GM19467 (cell line): ENCODE measurements around the gene MEAF6.

Source experiments
- ATAC-seq: cut with Tn5 transposase; IDR thresholded peaks from one replicate; pipeline ENCODE4 v1.9.1; 2021; ENCODE audit warnings: mild to moderate bottlenecking, moderate library complexity; ENCODE audit not compliant: unreplicated experiment

The MEAF6 gene

DNA sequence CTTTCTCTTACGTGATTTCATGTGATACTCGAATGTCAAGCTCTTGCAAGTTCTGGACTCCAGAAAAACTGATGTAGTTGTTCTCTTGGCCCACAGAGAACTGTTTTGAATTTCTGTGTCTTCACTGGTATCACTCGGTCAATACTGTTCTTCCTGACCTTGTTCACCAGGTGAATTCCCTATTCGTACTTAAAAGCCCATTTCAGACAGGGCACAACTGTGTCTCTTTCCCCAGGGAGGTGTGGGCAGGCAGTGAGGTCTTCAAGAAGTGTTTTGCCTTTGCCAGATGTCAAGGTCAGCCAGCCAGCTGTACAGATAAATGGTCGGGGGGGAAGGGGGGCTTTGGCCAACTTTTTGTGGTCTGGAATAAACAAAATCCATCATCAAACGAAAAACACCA lies 67.7 kb downstream of the MEAF6 start:
- no peak for ATAC-seq

DNA sequence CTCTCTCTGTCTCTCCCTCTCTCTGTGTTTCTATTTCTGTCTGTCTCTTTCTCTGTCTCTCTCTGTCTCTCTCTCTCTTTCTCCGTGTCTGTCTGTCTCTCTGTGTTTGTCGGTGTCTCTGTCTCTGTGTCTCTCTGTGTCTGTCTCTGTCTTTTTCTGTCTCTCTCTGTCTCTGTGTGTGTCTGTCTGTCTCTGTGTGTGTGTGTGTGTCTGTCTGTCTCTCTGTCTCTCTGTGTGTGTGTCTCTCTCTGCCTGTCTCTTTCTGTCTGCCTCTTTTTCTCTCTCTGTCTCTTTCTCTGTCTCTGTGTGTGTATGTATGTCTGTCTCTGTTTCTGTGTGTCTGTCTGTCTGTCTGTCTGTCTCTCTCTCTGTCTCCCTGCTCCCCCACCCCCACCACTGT lies 71.9 kb downstream of the MEAF6 start:
- no peak for ATAC-seq
